Measurements from ENCODE around the gene COMT.
"Not testable (repeated sequence)": the region's sequence is repeated elsewhere in the genome, so short reads cannot be mapped to it uniquely, and the experiment has no call there.

The COMT gene

DNA sequence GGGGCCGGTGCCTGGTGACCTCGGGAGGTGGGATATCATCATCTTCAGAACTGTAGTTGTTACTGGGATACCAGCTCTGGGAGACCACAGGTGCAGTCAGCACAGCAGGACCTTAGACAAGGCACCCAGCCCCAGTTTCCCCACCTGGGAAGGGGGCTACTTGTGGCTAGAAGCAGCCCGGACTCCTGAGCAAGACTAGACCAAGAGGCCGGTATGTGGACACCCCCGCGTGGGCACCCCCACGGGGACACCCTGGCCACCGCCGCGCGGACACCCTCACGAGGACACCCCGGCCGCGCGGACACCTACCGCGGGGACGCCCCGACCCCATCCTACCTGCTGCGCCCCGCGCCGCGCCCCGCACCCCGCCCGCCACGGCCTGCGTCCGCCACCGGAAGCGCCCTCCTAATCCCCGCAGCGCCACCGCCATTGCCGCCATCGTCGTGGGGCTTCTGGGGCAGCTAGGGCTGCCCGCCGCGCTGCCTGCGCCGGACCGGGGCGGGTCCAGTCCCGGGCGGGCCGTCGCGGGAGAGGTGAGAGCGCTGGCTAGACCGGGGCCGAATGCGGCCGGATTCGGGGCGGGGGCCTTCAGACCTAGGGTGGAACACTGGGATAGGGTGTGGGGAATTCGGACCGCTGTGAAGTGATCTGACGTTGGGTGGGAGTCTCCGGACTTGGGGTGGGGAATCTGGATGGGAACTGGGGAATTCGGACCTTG lies at the start of gene COMT, which contains the start of gene TXNRD2:
TSS of gene COMT (plus strand) at position 408 of the 718 bp plus-strand sequence. CDS start 20,755 bp downstream, outside the sequence.
TSS of gene TXNRD2 (minus strand) at position 454 of the 718 bp plus-strand sequence. CDS start at position 439, 15 bp downstream.
- DNase-seq (ENCODE audit: low read depth) = peak; percentile 46

DNA sequence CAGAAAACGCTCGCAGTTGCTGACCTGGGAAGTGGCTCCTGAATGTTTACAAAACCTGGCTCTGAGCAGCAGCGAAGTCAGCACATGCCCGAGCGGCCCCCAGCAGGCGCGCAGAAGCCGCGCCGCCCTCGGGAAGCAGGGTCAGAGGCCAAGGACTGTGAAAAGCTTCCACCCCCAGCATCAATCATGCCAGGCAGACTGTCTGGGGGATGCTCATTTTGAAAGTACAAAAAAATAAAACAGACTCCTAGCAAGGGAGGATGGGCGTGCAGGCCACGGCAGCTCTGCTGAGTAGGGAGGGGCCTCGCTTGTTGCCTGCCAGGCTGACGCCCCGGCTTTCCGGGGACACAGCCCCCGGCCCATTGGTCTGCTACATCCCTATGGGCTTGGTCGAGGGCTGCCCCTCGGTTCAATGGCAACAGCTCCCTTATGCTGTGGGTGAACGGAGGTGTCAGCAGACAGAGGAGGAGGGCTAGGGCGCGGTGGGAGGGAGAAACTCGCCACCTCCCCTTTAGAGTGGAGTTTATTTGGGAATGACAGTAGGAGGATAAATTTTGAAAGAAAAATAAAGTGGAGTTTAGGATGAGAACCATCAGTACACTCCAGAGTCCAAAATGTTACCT lies 49.2 kb upstream of the COMT start:
- peak; percentile 63 for DNase-seq (ENCODE audit: low read depth)

DNA sequence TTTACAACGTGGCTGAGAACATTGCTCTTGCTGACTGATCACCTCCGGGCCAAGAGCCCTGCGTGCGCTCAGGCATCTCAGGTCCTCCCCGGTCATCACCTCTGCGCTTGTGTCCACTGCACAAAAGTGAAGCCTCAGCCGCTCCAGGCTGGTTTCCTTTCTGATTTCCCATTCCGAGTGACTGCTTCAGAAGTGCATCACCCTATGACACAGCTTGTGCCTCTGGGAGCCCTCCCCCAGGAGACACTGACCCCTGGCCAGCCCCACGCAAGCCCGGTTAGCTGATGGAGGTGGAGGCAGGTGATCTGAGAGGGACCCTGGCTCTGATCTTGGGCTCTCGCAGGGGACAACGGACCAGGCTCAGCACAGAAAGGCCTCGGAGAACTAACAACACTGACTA lies 48.6 kb upstream of the COMT start:
- no peak for DNase-seq (ENCODE audit: low read depth)

DNA sequence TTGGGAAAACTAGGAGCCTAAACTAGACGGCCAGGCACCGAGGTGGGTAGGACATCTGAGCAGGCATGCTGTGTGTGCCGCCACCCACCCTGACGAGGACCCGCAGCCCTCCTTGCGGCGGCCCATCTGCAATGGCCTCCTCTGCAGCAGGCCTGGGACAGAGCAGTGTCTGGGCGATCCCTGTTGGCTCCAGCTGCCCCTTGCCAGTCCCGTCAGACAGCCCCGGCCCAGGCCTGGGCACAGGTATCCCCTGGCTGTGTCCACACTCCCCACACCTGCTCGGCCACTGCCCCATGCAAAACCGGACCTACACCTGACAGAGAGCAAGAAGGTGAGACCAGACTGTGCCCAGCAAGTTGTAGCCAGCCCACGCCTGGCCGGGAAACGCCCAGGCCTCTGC lies 48.2 kb upstream of the COMT start:
- DNase-seq (ENCODE audit: low read depth) = no peak

DNA sequence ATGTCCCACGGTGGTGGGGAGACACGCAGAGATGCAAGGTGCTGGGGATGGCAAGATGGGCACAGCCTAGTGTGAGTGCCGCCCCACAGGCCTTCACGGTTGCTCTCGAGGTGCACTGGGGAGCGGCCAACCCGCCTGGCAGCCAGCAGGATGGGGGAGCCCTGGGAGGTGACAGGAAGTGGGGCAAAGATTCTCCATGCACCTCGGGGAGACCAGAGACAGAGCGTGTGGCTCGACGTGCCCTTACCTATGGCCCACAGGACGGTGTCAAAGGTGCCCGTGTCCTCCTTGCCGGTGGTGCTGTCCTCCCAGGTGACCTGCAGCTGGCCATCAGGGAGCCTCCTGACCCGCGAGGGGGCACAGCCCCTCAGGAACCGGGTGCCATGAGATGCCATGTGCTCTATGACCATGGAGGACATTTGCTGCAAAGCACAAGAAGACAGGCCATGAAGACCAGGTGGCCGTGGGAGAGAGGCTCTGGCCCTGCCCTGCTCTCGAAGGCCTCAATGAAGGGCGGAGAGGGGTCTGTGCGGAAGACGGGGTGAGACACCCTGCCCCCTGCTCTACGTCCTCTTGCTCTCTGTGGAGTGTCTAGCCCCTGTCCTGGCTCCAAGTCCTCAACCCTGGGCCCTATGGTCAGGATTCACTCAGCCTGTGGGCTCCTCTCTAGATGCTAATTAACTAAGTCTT lies 46.3 kb upstream of the COMT start:
- DNase-seq (ENCODE audit: low read depth) = no peak

DNA sequence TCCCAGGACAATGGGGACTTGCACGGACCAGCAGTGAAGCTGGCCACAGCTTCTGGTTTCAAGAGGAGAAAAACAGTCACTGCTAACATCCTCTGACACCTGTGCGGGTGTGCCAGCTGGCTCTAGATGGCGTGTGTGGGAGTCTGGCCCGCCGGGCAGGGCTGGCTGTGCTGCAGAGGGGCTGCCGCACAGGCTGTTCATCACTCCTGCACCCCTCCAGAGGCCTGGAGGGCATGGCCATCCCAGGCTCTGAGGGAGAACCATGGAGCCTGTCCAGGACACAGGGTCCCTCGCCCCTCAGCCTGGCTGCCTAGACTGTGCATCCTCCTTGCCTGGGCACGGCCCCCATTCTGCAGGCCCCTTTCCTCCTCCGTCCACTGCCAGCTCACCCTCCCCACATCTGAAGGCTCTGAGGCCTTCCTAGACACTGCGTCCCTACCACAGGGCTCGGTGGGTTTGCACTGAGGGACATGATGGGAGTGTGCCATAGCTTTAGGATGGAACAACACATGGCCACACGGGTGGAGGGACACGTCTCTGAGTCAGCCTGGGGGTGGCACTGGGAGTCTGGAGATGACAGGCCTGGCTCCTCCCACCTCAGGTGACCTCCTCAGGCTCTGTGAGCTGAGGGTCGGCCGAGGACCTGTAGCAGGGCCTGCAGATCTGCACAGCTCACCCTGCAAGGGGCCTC lies 44.8 kb upstream of the COMT start:
- no peak for DNase-seq (ENCODE audit: low read depth)

DNA sequence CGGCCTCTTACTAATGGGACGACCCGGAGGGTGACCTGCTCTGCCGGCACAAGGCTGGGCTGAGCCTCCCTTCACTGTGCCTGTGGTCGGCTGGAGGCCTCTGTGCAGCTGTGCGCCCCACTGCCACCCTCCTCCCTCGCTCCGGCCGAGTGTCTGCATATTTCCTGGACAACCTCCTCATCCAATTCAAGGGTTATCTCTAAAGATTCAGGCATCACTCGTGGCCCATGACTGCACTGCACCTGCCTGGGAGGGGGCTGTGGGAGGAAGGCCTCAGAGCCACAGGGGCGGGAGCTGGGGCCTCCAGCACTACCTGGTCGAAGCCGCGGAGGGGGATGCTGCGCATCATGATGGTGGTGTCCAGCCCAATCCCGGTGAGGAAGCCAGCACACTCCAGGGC lies 43.8 kb upstream of the COMT start:
- no peak for DNase-seq (ENCODE audit: low read depth)

DNA sequence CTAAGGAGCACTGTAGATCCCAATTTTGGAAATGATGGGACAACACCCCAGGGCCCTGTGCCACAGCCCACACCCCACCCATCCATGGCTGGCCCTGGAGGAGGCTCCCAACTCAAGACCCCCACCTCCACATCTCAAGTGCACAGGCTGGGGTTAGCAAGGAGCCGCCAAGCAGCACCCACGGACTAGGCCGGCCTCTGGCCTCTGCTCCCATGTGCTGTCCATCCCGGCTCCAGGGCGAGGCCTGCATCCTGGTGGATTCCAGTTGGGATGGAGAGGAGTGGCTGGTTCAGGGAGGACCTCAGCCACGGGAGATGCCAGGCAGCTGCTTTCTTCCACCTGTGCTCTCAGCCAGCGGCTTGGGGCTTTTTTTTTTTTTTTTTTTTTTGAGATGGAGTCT lies 43.4 kb upstream of the COMT start:
- no peak for DNase-seq (ENCODE audit: low read depth)

DNA sequence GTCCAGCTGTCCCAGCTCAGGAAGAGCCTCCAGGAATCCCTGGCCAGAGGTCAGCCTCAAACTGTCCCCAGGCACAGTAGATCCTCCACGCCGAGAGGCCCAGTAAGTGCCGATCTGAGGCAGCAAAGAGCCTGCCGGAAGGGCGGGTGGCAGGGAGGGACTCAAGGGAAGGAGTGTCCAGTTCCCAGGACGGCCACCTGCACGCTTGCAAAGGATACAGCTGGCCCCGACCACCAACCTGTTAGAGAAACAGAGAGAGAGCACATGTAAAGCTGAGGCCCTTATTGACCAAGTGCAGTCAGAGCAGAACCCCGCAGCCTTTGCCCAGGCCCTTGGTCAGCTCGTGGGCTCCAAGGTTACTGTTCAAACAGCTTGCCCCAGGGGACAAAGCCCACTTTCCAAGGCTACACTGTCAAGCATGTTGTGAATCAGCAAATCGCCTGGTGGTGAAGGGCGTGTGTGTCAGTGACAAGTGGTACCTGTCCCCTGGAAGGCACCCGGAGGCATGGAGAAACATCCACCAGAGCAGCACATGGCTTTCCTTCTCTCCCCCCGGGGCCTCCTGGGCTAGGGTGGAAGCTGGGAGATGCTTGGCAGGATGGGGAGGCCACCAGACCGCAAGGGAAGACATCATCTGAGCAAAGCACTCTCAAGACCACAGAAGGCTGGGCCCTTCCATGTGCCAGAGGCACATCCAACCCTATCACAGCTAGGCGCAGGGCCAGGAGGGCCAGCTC lies 42.6 kb upstream of the COMT start:
- no peak for DNase-seq (ENCODE audit: low read depth)

DNA sequence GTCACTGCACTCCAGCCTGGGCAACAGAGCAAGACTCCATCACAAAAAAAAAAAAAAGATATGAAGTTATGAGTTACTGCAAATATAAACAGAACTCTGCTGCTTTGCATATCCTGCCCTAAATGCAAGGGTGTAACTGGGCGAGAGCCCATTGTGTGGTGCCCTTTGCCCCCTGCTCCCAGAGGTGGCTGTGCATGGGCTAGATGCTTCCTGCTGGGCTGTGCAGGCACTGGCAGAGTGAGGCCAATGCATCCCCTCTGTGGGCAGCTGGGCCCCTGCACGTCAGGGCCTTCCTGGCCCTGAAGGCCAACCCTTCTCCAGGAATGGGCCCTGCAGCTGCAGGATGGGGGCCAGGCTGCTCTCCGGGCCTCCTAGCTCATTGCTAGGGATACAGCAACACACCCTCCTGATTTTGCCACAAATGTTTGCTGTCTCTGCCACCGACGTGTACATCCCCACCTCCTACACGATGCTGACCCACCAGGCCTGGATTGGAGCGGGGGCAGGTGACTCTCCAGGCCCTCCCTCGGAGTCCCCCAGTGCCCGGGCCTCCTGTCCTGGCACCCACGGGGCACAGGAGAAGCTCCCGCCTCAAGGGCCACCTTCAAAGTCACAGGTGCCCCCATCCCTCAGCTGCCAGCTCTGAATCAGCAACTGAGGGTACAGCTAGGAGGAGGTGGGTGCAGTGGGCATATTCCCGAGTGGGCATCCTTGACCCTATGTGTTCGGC lies 40.7 kb upstream of the COMT start:
- DNase-seq (ENCODE audit: low read depth) = no peak

DNA sequence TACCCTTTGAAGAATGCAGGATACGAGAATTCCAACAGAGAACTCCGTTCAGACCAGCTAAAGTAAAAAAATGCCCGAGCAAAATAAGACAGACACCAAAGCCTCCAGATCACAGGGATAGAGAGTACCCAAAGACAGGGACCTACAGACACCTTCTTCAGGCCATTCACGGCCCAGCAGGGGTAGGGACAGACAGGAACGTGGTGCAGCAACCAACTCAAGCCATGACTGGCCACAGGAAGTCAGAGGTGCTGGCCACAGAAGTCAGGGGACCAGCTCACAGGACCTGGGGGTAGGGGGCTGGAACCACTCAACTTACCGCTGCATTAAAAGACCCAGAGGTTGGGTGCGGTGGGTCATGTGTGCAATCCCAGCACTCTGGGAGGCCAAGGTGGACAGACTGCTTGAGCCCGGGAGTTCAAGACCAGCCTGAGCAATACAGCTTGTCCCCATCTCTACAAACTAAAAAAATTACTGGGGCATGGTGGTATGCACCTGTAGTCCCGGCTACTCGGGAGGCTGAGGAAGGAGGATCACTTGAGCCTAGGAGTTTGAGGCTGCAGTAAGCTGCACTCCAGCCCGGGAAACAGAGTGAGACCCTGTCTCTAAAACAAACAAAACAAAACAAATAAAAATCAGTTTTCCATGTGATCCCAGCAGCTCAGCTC lies 39.9 kb upstream of the COMT start:
- DNase-seq (ENCODE audit: low read depth) = no peak

DNA sequence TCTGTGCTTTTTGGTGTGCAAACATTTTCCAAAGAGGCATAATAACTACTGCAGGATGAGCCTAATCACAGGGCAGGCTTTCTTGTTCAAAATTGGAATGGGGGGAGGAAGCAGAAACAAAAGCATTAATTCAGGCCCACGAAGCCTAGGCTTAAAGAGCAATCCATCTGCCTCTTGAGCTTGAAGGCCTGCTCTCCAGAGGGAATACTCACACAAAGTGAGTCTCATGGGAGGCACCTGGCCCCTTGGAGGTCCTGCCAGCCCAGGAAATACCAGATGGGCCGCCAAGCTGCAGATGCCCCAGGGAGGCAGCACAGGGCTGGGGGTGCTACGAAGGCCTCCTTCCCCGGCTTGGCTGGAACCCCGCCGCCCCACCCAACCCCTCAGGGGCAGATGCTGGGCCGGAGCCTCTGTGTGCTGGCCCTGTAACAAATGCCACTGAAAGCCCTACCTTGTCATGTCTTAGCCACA lies 39.3 kb upstream of the COMT start:
- DNase-seq (ENCODE audit: low read depth) = no peak

DNA sequence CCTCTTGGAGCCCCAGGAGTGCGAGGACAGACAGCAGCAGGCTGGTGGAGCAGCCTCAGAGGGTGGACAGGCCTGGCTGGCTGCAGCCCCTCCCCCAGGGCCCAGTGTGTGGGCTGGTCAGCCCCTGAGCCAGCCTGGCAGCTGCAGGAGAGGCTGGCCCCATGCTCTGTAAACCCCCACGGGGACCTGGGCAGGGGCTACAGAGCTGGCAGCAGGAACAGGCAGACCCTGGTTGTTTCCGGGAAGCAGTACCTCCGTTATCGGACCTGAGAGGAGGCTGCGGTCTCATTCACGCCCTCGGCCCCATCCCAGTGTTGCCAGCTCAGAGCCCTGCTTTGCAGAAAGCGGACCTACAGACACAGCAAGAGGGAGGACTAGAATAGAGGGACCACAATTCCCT lies 38.5 kb upstream of the COMT start:
- DNase-seq (ENCODE audit: low read depth) = no peak

DNA sequence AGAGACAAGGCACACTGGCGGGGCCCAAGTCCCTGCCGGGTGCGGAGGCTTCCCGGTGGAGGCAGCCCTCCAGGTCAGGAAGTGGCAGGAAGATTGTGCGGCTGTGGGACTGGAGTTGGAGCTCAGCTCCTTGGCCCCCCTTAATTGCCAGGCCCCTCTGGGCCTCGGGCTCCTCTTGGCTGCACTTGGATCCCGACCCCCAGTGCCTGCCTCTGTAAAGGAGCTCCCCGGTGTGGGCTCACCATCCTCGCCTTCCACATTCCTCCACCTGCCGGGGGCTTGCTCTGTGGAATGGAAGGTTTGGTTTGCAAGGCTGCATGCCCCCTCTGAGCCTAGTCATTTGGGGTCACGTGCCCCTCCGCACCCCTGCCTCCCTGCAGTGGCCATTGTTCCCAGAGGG lies 38.1 kb upstream of the COMT start:
- no peak for DNase-seq (ENCODE audit: low read depth)

DNA sequence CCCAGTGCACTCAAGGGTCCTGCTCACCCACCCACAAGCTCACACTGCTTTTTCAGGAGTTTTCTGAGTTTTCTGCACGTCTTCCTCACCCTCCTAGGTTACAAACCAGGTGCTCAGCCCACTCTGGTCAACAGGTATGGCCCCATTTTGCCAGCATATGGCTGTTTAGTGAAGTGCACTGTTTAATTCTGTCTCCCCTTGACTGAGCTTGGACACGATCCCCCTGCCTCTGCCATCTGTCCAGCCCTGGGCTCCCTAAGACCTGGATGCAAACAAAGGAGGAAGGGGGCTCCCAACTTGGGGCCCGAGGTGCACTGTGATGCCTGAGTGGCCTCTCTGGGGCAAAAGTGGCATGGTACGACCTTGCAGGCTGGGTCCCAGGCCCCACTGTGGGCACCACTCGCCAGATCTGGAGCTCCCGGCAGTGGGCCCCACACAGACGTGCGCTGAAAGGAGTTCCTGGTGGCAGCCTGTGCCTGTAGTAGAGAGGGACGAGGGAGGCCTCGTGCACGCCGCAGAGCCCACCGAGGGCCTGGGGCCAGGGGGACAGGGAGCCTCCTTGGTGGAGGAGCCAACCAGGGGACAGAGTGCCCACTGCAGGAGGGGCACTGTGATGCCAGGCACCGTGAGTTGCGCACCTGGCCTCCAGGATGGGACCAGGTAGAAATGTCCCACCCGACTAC lies 37.3 kb upstream of the COMT start:
- DNase-seq (ENCODE audit: low read depth) = no peak

DNA sequence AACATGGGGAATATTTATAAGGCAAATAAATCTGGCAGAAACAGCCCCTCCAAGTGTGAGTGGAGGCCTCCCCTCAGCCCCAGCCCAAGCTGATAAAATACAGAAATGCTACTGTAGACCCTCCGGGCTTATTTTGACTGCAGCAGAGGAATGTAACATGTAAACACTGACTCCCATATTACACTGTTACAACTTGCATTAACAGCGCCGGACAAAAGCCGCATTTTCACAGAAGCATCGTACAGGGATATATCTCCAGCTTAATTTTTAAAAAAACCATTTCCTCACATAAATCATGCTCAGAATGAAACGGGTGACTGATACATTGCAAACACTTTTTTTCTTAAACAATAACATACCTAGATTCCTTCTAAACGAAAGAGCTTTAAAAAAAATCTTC lies 36.6 kb upstream of the COMT start:
- DNase-seq (ENCODE audit: low read depth) = no peak

DNA sequence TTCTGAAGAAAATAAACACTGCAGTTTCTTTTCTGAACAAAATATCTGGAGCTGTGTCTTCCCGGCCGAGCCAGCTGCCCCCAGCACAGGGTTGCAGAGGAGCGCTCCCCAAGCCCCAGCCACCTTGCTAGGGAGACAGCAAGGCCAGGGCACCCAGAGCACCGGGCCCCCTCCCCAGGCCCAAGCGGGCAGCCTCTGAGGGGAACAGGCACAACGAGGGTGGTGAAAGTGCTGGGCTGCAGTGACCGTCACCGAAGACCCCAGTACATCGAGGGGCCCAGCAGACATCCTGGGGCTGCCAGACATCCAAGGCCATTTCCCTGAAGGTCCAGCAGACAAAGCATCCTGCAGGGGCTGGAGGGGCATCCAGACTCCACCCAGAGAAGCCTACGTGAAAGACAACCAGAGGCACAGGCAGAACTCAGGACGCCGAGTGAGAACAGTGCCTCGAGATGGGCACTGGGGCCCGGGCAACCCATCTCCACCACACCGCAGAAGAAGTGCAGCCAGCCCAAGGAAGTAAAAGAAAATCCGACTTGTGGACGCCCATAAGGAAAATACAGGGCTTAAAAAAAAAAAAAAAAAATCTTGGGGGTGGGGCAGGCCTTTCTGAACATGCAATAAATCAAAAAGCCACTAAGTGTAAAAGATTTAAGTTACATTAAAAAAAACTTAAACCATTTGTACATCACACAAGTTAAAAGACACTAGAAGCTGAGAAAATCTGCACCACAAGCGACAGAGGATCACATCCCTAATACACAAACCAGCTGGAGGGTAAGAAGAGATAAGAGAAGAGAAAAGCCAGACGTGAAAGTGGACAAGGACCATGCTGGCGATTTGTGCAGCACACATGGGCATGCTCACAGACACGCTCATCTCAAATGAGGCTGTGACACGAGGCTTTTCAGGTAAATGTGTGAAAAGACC lies 36.0 kb upstream of the COMT start:
- DNase-seq (ENCODE audit: low read depth) = no peak

DNA sequence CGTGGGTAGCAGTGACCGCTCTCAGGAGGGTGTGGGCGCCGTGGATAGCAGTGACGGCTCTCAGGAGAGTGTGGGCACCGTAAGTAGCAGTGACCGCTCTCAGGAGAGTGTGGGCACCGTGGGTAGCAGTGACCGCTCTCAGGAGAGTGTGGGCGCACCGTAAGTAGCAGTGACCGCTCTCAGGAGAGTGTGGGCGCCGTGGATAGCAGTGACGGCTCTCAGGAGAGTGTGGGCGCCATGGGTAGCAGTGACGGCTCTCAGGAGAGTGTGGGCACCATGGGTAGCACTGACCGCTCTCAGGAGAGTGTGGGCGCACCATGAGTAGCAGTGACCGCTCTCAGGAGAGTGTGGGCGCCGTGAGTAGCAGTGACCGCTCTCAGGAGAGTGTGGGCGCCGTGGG lies 34.7 kb upstream of the COMT start:
- DNase-seq (ENCODE audit: low read depth) = not testable (repeated sequence)

DNA sequence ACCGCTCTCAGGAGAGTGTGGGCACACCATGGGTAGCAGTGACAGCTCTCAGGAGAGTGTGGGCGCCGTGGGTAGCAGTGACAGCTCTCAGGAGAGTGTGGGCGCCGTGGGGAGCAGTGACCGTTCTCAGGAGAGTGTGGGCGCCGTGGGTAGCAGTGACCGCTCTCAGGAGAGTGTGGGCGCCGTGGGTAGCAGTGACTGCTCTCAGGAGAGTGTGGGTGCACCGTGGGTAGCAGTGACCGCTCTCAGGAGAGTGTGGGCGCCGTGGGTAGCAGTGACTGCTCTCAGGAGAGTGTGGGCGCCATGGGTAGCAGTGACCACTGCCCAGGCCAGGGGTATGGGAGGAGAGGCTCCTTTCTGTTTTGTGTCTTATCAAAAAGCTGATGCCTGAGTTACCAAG lies 33.7 kb upstream of the COMT start:
- not testable (repeated sequence) for DNase-seq (ENCODE audit: low read depth)

All from activated T-cell treated with anti-CD3 and anti-CD28 coated beads for 24 hours (primary cell).